OCI-LY7 (cell line): Measurements from ENCODE around the gene AMPD3. TPM values are rescaled to one million over a fixed set of nuclear protein-coding genes. Genes with fewer than 3 reads are reported as not detected.

Source experiments
- BruUV-seq: library from RNA; stranded (reverse); fragments of 400-500 nt; replicated peaks from 2 replicates; lab custom pipeline; 2021; lab: Mats Ljungman, UMichigan
- CTCF ChIA-PET: fragments of 300-600 bp; sonication (Branson Sonifier 250); formaldehyde crosslinking; loops from one replicate; lab custom pipeline; 2022; ENCODE audit warnings: antibody characterized with exemption; ENCODE audit not compliant: unreplicated experiment; lab: Charles Lee
- POLR2A ChIA-PET: fragments of 300-600 bp; sonication (Branson Sonifier 250); formaldehyde crosslinking; loops from one replicate; lab custom pipeline; 2022; ENCODE audit warnings: antibody characterized with exemption; lab: Charles Lee
- DNase-seq: peaks from one replicate; pipeline ENCODE4 v3.0.0-alpha.2; 2015; ENCODE audit warnings: low spot score
- H2AFZ ChIP-seq: fragments of 200-600 bp; sonication (generic), shearing (Covaris generic); 2 replicates; pipeline ENCODE4 v1.6.1; 2014; ENCODE audit warnings: mild to moderate bottlenecking, antibody characterized with exemption, low read length, moderate library complexity
- H3K27ac ChIP-seq: fragments of 200-600 bp; sonication (generic); 2 replicates; pipeline ENCODE4 v1.5.1; 2014; ENCODE audit warnings: mixed run types, low read depth, mild to moderate bottlenecking, moderate library complexity, low read length, inconsistent platforms; ENCODE audit not compliant: poor library complexity, severe bottlenecking
- H3K36me3 ChIP-seq: fragments of 200-600 bp; sonication (generic); 2 replicates; pipeline ENCODE4 v1.6.1; 2014; ENCODE audit warnings: mild to moderate bottlenecking, antibody characterized with exemption, low read length, moderate library complexity, mixed read lengths; ENCODE audit not compliant: insufficient read depth
- H3K4me1 ChIP-seq: fragments of 200-600 bp; sonication (generic); 2 replicates; pipeline ENCODE4 v1.5.1; 2014; ENCODE audit warnings: mild to moderate bottlenecking, low read length; ENCODE audit not compliant: insufficient read depth, poor library complexity, severe bottlenecking
- H3K4me2 ChIP-seq: fragments of 200-600 bp; sonication (generic); 2 replicates; pipeline ENCODE4 v1.6.1; 2014; ENCODE audit warnings: mild to moderate bottlenecking, low read length
- H3K4me3 ChIP-seq: fragments of 200-600 bp; sonication (generic); 2 replicates; pipeline ENCODE4 v1.5.1; 2014; ENCODE audit warnings: mild to moderate bottlenecking, low read depth, low read length; ENCODE audit not compliant: poor library complexity, severe bottlenecking
- H3K79me2 ChIP-seq: fragments of 200-600 bp; sonication (generic); 2 replicates; pipeline ENCODE4 v1.6.1; 2016; ENCODE audit warnings: low read depth, mild to moderate bottlenecking, low read length, moderate library complexity, mixed read lengths; ENCODE audit not compliant: insufficient read depth
- H3K9me2 ChIP-seq: fragments of 200-600 bp; sonication (generic); 2 replicates; pipeline ENCODE4 v1.6.1; 2016; ENCODE audit warnings: mild to moderate bottlenecking, low read length, mixed read lengths; ENCODE audit not compliant: insufficient read depth
- H3K9me3 ChIP-seq: fragments of 200-600 bp; sonication (generic); 2 replicates; pipeline ENCODE4 v1.6.1; 2014; ENCODE audit warnings: mild to moderate bottlenecking, mixed run types, low read length, mixed read lengths
- H4K20me1 ChIP-seq: fragments of 200-600 bp; sonication (generic); 2 replicates; pipeline ENCODE4 v1.6.1; 2014; ENCODE audit warnings: mild to moderate bottlenecking, antibody characterized with exemption, low read length, moderate library complexity, mixed read lengths; ENCODE audit not compliant: insufficient read depth
- CTCF ChIP-seq: fragments of 200-600 bp; sonication (generic); conservative IDR thresholded peaks from 2 replicates; pipeline ENCODE4 v1.5.1; 2014; ENCODE audit warnings: mild to moderate bottlenecking, antibody characterized with exemption, low read length, moderate library complexity, mixed read lengths
- EZH2phosphoT487 ChIP-seq: fragments of 200-600 bp; sonication (generic); IDR thresholded peaks from 2 replicates; pipeline ENCODE4 v1.6.1; 2018; ENCODE audit warnings: low read depth, borderline replicate concordance, mild to moderate bottlenecking, mixed run types, antibody characterized with exemption, low read length, moderate library complexity, mixed read lengths
- intact Hi-C: fragments of 100-400 bp; cut with micrococcal nuclease; formaldehyde crosslinking; loops from one replicate; pipeline ENCODE4 v1.10.0; 2022; ENCODE audit not compliant: unreplicated experiment
- total RNA-seq, 2 experiments: library from RNA; depleted of rRNA in 1 of 2; stranded (reverse); fragments of >200 nt in 1 of 2; shearing (Covaris generic) in 1 of 2; gene quantifications; 2 replicates each; pipeline ENCODE4 v1.2.3, GENCODE V29; 2014 to 2022

Gene AMPD3
- total RNA-seq, 2 experiments from 2014 or later = 13.5 to 25.6 TPM

- intact Hi-C loops = no loop called here
- TF ChIP-seq CTCF (no peak), EZH2phosphoT487 (no peak)
- POLR2A ChIA-PET = no interaction called here
- no peak for DNase-seq
- Histone ChIP-seq H3K9me2 (no peaks in the 10 kb centered on the region), H2AFZ (no peak overlapping the region), H3K36me3 (peaks cover 52% of the 10 kb centered on the region), H3K9me3 (no peaks in the 10 kb centered on the region), H3K4me3 (no peak overlapping the region), H3K27ac (no peak overlapping the region), H3K4me1 (no peaks in the 10 kb centered on the region), H4K20me1 (no peaks in the 10 kb centered on the region), H3K4me2 (no peak overlapping the region), H3K79me2 (no peaks in the 10 kb centered on the region)
- CTCF ChIA-PET = no interaction called here
- BruUV-seq = no TSS peak
Observed at GRCh38 chr11:10499874-10500601, 45.0 kb downstream of the AMPD3 start.

GRCh38 chr11:10500757-10501684 is 46.0 kb downstream of the AMPD3 start:
- POLR2A ChIA-PET = no interaction called here
- no peak for DNase-seq
- CTCF ChIA-PET = no interaction called here

More at GRCh38 chr11:10500757-10501684, 46.0 kb downstream of the AMPD3 start:
- intact Hi-C loops = no loop called here
- Histone ChIP-seq H3K4me3 (no peak overlapping the region), H3K79me2 (no peaks in the 10 kb centered on the region), H3K36me3 (peaks cover 43% of the 10 kb centered on the region), H3K9me3 (no peaks in the 10 kb centered on the region), H3K4me2 (no peak overlapping the region), H3K27ac (no peak overlapping the region), H4K20me1 (no peaks in the 10 kb centered on the region), H2AFZ (no peak overlapping the region), H3K9me2 (no peaks in the 10 kb centered on the region), H3K4me1 (no peaks in the 10 kb centered on the region)
- no TSS peak for BruUV-seq
- TF ChIP-seq EZH2phosphoT487 (no peak), CTCF (no peak)
